HCT116 (cell line): ENCODE measurements around the gene S100PBP. TPM values are rescaled to one million over a fixed set of nuclear protein-coding genes. Genes with fewer than 3 reads are reported as not detected.

ENCODE experiments used
- ATAC-seq: fragments of 200-7000 bp; cut with Tn5 transposase; 2 replicates; pipeline ENCODE4 v1.9.1; 2020; ENCODE audit warnings: mild to moderate bottlenecking, moderate library complexity
- BruUV-seq: library from RNA; stranded (reverse); fragments of 400-500 nt; replicated peaks from 2 replicates; lab custom pipeline; 2021; lab: Mats Ljungman, UMichigan
- CTCF ChIA-PET: fragments of 300-600 bp; sonication (Branson Sonifier 250); formaldehyde crosslinking; loops from one replicate; lab custom pipeline; 2021; ENCODE audit warnings: antibody characterized with exemption; lab: Charles Lee
- POLR2A ChIA-PET: fragments of 300-600, 350-600 bp; sonication (Branson Sonifier 250); formaldehyde crosslinking; loops from one replicate; lab custom pipeline; 2021; ENCODE audit warnings: antibody characterized with exemption; lab: Charles Lee
- RAD21 ChIA-PET, 2 experiments: fragments of 300-600 bp; sonication (Branson Sonifier 250); formaldehyde crosslinking; loops; one replicate each; lab custom pipeline; 2023; ENCODE audit warnings: low total read pairs in 2 of 2; ENCODE audit not compliant: uncharacterized antibody in 2 of 2, unreplicated experiment in 2 of 2, low non-redundant PET in 1 of 2; lab: Charles Lee
- DNase-seq: peaks from one replicate; pipeline ENCODE4 v3.0.0-alpha.2; 2010; ENCODE audit warnings: low read depth, low spot score
- H2AFZ ChIP-seq: fragments of 200-600 bp; shearing (Covaris generic), sonication (generic); 2 replicates; pipeline ENCODE4 v1.6.1; 2017; ENCODE audit warnings: low read depth, mixed run types, mixed read lengths, antibody characterized with exemption, low read length; ENCODE audit not compliant: poor library complexity, severe bottlenecking
- H3K27ac ChIP-seq: 2 replicates; pipeline ENCODE4 v1.5.1; 2012; ENCODE audit warnings: low read depth, low read length
- H3K27me3 ChIP-seq: fragments of 200-600 bp; sonication (generic); 2 replicates; pipeline ENCODE4 v1.6.1; 2016; ENCODE audit warnings: mixed run types, low read length, mixed read lengths; ENCODE audit not compliant: insufficient read depth
- H3K36me3 ChIP-seq, 2 experiments: fragments of 200-500 bp in 1 of 2; fragments of 200-600 bp in 1 of 2; sonication (Bioruptor generic) in 1 of 2; sonication (generic) in 1 of 2; 2 replicates each; pipeline versions ENCODE4 v1.5.1 to v1.6.1; 2014 to 2016; ENCODE audit warnings: low read length in 2 of 2, inconsistent platforms in 1 of 2, mixed read lengths in 1 of 2, mixed run types in 1 of 2; ENCODE audit not compliant: insufficient read depth in 2 of 2, control insufficient read depth in 1 of 2
- H3K4me1 ChIP-seq, 2 experiments: fragments of 200-600 bp in 1 of 2; sonication (generic) in 1 of 2; 2 replicates each; pipeline versions ENCODE4 v1.5.1 to v1.6.1; 2012 to 2017; ENCODE audit warnings: low read length in 2 of 2, inconsistent platforms in 1 of 2, mild to moderate bottlenecking in 1 of 2, mixed read lengths in 1 of 2, mixed run types in 1 of 2, moderate library complexity in 1 of 2; ENCODE audit not compliant: insufficient read depth in 2 of 2, control insufficient read depth in 1 of 2
- H3K4me2 ChIP-seq: fragments of 200-600 bp; sonication (generic); 2 replicates; pipeline ENCODE4 v1.6.1; 2017; ENCODE audit warnings: mixed run types, low read length, mixed read lengths
- H3K4me3 ChIP-seq, 2 experiments: fragments of 200-600 bp in 1 of 2; sonication (generic) in 1 of 2; replicated peaks in 1 of 2; 2 replicates each; pipeline ENCODE4 v1.5.1; 2011 to 2016; ENCODE audit warnings: low read length in 2 of 2, control low read depth in 1 of 2, low read depth in 1 of 2, mild to moderate bottlenecking in 1 of 2, mixed read lengths in 1 of 2, mixed run types in 1 of 2
- H3K79me2 ChIP-seq: fragments of 200-600 bp; sonication (generic); 2 replicates; pipeline ENCODE4 v1.6.1; 2017; ENCODE audit warnings: mild to moderate bottlenecking, mixed run types, low read length, moderate library complexity, mixed read lengths; ENCODE audit not compliant: insufficient read depth
- H3K9ac ChIP-seq: fragments of 200-600 bp; sonication (generic); 2 replicates; pipeline ENCODE4 v1.6.1; 2016; ENCODE audit warnings: low read length, mixed read lengths
- H3K9me2 ChIP-seq: fragments of 200-600 bp; sonication (generic), shearing (Covaris generic); 2 replicates; pipeline ENCODE4 v1.6.1; 2017; ENCODE audit warnings: mixed run types, mild to moderate bottlenecking, moderate library complexity; ENCODE audit not compliant: insufficient read depth
- H3K9me3 ChIP-seq, 2 experiments: fragments of 200-500 bp in 1 of 2; fragments of 200-600 bp in 1 of 2; sonication (Bioruptor generic) in 1 of 2; sonication (generic) in 1 of 2; 2 replicates each; pipeline ENCODE4 v1.6.1; 2014 to 2017; ENCODE audit warnings: low read length in 2 of 2, mixed read lengths in 2 of 2, inconsistent platforms in 1 of 2, low read depth in 1 of 2, mild to moderate bottlenecking in 1 of 2, mixed run types in 1 of 2, moderate library complexity in 1 of 2; ENCODE audit not compliant: control insufficient read depth in 1 of 2, insufficient read depth in 1 of 2
- H4K20me1 ChIP-seq: fragments of 200-600 bp; sonication (generic), shearing (Covaris generic); 2 replicates; pipeline ENCODE4 v1.6.1; 2017; ENCODE audit warnings: mixed run types, mild to moderate bottlenecking, moderate library complexity; ENCODE audit not compliant: insufficient read depth
- ATF3 ChIP-seq: IDR thresholded peaks from 2 replicates; pipeline ENCODE4 v1.6.1; 2012
- CEBPB ChIP-seq: IDR thresholded peaks from 2 replicates; pipeline ENCODE4 v1.6.1; 2012; ENCODE audit warnings: low read depth
- EGR1 ChIP-seq: IDR thresholded peaks from 2 replicates; pipeline ENCODE4 v1.6.1; 2012; ENCODE audit warnings: low read depth
- ELF1 ChIP-seq: IDR thresholded peaks from 2 replicates; pipeline ENCODE4 v1.6.1; 2012; ENCODE audit warnings: low read depth, borderline replicate concordance
- EZH2 ChIP-seq: fragments of 200-600 bp; sonication (generic); IDR thresholded peaks from 2 replicates; pipeline ENCODE4 v1.6.1; 2017; ENCODE audit warnings: antibody characterized with exemption, mixed run types
- FOSL1 ChIP-seq: IDR thresholded peaks from 2 replicates; pipeline ENCODE4 v1.6.1; 2012; ENCODE audit warnings: low read depth
- POLR2A ChIP-seq: IDR thresholded peaks from 2 replicates; pipeline ENCODE4 v1.7.0; 2011; ENCODE audit warnings: borderline replicate concordance; ENCODE audit not compliant: insufficient read depth, insufficient read length; ENCODE audit errors: extremely low read depth
- SIN3A ChIP-seq: IDR thresholded peaks from 2 replicates; pipeline ENCODE4 v1.6.1; 2012; ENCODE audit warnings: low read depth
- SP1 ChIP-seq: IDR thresholded peaks from 2 replicates; pipeline ENCODE4 v1.6.1; 2012; ENCODE audit warnings: low read depth
- SRF ChIP-seq: IDR thresholded peaks from 2 replicates; pipeline ENCODE4 v1.6.1; 2012; ENCODE audit warnings: low read depth
- TCF7L2 ChIP-seq: IDR thresholded peaks from 2 replicates; pipeline ENCODE4 v1.7.0; 2011; ENCODE audit warnings: borderline replicate concordance, inconsistent platforms; ENCODE audit not compliant: insufficient read depth, insufficient read length; ENCODE audit errors: extremely low read depth
- YY1 ChIP-seq: IDR thresholded peaks from 2 replicates; pipeline ENCODE4 v1.6.1; 2011; ENCODE audit warnings: low read length, low read depth, moderate library complexity, mild to moderate bottlenecking; ENCODE audit not compliant: insufficient replicate concordance; ENCODE audit errors: extremely low read depth
- ZBTB33 ChIP-seq: IDR thresholded peaks from 2 replicates; pipeline ENCODE4 v1.6.1; 2011; ENCODE audit warnings: mild to moderate bottlenecking, low read length, moderate library complexity; ENCODE audit not compliant: insufficient replicate concordance; ENCODE audit errors: extremely low read depth
- ZFX ChIP-seq: fragments of 450-650 bp; IDR thresholded peaks from 2 replicates; pipeline ENCODE4 v1.6.1; 2017
- intact Hi-C: fragments of 100-400 bp; cut with micrococcal nuclease; formaldehyde crosslinking; loops from 2 replicates; pipeline ENCODE4 v1.10.0; 2022
- total RNA-seq: library from RNA; stranded (reverse); gene quantifications from one replicate; pipeline ENCODE4 v1.2.1, GENCODE V29; 2021; ENCODE audit not compliant: unreplicated experiment
- TF ChIP-seq, protein P1 (sequence below): IDR thresholded peaks from 2 replicates; pipeline ENCODE4 v1.6.1; 2012; ENCODE audit warnings: low read depth
- TF ChIP-seq, protein P2 (sequence below): IDR thresholded peaks from 2 replicates; pipeline ENCODE4 v1.6.1; 2012

The S100PBP gene
- total RNA-seq, 1 experiment from 2014 or later = 38.2 TPM

DNA sequence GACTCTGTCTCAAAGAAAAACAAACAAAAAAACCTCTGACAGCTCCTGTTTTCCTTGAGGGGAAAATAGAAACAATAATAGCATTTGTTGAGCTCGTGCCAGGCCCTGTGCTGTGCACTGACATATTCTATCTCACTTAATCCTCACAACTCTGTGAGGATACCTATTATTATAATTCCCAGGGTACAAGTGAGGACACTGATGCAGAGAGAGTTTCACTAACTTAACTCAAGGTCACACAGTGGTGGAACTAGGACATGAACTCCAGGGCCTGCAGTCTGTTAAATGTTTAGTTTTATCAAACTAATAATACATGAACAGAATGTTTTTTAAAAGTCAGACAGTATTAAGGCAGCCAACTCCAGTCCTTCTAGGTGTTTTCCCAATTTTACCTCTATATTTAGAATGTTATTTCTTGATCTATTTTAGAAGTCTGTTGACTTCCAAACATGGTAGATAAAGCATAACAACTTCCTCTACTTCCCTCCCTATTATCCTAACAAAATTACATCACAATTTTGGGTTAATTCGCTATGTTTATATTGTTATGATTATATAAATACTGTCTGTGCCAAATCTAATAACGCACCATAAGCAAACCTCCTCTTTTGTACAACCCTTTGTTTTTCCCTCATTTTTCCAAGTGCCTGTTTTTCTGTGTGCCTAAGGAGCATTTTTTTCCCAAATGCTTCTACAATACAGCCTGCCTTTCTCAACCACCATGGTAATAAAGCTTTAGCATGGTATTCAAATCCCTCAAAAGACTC is 48.4 kb downstream of the S100PBP start (continued):
- TF ChIP-seq ZBTB33 (no peak), FOSL1 (no peak), CEBPB (no peak)

GRCh38 chr1:32867151-32867550 is 49.7 kb downstream of the S100PBP start:
- CTCF ChIA-PET = interaction anchor here (0.7 to 1.3 kb wide), 2 partner anchors 9 to 219 kb away, joined by 3 to 4 read pairs; no protein-coding TSS in a partner anchor
- TF ChIP-seq ATF3 = no peak
- no peak for TF ChIP-seq ZBTB33
- no peak for TF ChIP-seq FOSL1
- no peak for TF ChIP-seq EGR1
- TF ChIP-seq YY1 = no peak
- no peak for TF ChIP-seq TCF7L2
- no peak for TF ChIP-seq ZFX
- no peak for TF ChIP-seq CEBPB
- TF ChIP-seq EZH2 = no peak
- TF ChIP-seq ELF1 = no peak
- TF ChIP-seq SRF = no peak
- no peak for TF ChIP-seq SP1
- TF ChIP-seq SIN3A = no peak
- TF ChIP-seq, protein P1, sequence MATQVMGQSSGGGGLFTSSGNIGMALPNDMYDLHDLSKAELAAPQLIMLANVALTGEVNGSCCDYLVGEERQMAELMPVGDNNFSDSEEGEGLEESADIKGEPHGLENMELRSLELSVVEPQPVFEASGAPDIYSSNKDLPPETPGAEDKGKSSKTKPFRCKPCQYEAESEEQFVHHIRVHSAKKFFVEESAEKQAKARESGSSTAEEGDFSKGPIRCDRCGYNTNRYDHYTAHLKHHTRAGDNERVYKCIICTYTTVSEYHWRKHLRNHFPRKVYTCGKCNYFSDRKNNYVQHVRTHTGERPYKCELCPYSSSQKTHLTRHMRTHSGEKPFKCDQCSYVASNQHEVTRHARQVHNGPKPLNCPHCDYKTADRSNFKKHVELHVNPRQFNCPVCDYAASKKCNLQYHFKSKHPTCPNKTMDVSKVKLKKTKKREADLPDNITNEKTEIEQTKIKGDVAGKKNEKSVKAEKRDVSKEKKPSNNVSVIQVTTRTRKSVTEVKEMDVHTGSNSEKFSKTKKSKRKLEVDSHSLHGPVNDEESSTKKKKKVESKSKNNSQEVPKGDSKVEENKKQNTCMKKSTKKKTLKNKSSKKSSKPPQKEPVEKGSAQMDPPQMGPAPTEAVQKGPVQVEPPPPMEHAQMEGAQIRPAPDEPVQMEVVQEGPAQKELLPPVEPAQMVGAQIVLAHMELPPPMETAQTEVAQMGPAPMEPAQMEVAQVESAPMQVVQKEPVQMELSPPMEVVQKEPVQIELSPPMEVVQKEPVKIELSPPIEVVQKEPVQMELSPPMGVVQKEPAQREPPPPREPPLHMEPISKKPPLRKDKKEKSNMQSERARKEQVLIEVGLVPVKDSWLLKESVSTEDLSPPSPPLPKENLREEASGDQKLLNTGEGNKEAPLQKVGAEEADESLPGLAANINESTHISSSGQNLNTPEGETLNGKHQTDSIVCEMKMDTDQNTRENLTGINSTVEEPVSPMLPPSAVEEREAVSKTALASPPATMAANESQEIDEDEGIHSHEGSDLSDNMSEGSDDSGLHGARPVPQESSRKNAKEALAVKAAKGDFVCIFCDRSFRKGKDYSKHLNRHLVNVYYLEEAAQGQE = no peak
- TF ChIP-seq POLR2A = no peak
- TF ChIP-seq, protein P2, sequence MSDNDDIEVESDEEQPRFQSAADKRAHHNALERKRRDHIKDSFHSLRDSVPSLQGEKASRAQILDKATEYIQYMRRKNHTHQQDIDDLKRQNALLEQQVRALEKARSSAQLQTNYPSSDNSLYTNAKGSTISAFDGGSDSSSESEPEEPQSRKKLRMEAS = no peak

More at GRCh38 chr1:32867151-32867550, 49.7 kb downstream of the S100PBP start:
- DNase-seq = no peak
- no peaks in the 10 kb centered on the region for H3K79me2 ChIP-seq
- H3K4me2 ChIP-seq = no peak overlapping the region
- ATAC-seq = no peak
- ChIA-PET RAD21 (no interaction called here), POLR2A (no interaction called here)
- no TSS peak for BruUV-seq
- H4K20me1 ChIP-seq = no peaks in the 10 kb centered on the region
- H3K27me3 ChIP-seq = no peaks in the 10 kb centered on the region
- no peaks in the 10 kb centered on the region for H3K9me3 ChIP-seq
- intact Hi-C loops = no loop called here
- H3K36me3 ChIP-seq = no peaks in the 10 kb centered on the region
- no peak overlapping the region for H2AFZ ChIP-seq
- no peak overlapping the region for H3K27ac ChIP-seq
- no peaks in the 10 kb centered on the region for H3K4me1 ChIP-seq
- H3K4me3 ChIP-seq = no peak overlapping the region
- no peaks in the 10 kb centered on the region for H3K9me2 ChIP-seq
- no peak overlapping the region for H3K9ac ChIP-seq
